HUES64 (cell line): ENCODE results near the gene KDM2A.
A peak's percentile ranks its signal among the peaks of the same experiment; 100 is the strongest.

Experiments
- H3K27ac ChIP-seq: 2 replicates; pipeline ENCODE4 v1.7.0; 2013; ENCODE audit warnings: low read depth, low read length, inconsistent platforms
- H3K27me3 ChIP-seq: 2 replicates; pipeline ENCODE4 v1.6.1; 2013; ENCODE audit warnings: mild to moderate bottlenecking, low read length; ENCODE audit not compliant: insufficient read depth
- H3K36me3 ChIP-seq: 2 replicates; pipeline ENCODE4 v1.6.1; 2013; ENCODE audit warnings: mild to moderate bottlenecking, low read length; ENCODE audit not compliant: insufficient read depth
- H3K4me1 ChIP-seq: 2 replicates; pipeline ENCODE4 v1.6.1; 2013; ENCODE audit warnings: mild to moderate bottlenecking, low read length, moderate library complexity; ENCODE audit not compliant: insufficient read depth
- H3K4me3 ChIP-seq: 2 replicates; pipeline ENCODE4 v1.5.1; 2013; ENCODE audit warnings: mild to moderate bottlenecking, low read length, moderate library complexity
- H3K9ac ChIP-seq: 2 replicates; pipeline ENCODE4 v1.6.1; 2013; ENCODE audit warnings: mild to moderate bottlenecking, low read depth, low read length
- H3K9me3 ChIP-seq: 2 replicates; pipeline ENCODE4 v1.6.1; 2013; ENCODE audit warnings: low read depth, low read length; ENCODE audit not compliant: insufficient read depth
- WGBS: fragments of 150-250, 120-280 bp; methylation state at CpG from one replicate; pipeline ENCODE4 v1.1.7; 2013; ENCODE audit warnings: missing lambda C conversion rate; 5-methylcytosine and 5-hydroxymethylcytosine counted together

Gene KDM2A

GRCh38 chr11:67269401-67270255 lies 150.6 kb downstream of the KDM2A start:
- H3K9me3 ChIP-seq = no peaks in the 10 kb centered on the region
- peak overlapping the region; percentile 76 for H3K27ac ChIP-seq
- H3K27me3 ChIP-seq = peaks cover 13% of the 10 kb centered on the region
- peak overlapping the region; percentile 35; the same call in 1 of the 2 replicates for H3K9ac ChIP-seq
- H3K4me3 ChIP-seq = peak overlapping the region; percentile 2; the same call in 1 of the 2 replicates
- WGBS = 79% methylated on average over 14 of the region's 15 CpGs
- H3K4me1 ChIP-seq = peaks cover 24% of the 10 kb centered on the region
- peaks cover 17% of the 10 kb centered on the region for H3K36me3 ChIP-seq

DNA sequence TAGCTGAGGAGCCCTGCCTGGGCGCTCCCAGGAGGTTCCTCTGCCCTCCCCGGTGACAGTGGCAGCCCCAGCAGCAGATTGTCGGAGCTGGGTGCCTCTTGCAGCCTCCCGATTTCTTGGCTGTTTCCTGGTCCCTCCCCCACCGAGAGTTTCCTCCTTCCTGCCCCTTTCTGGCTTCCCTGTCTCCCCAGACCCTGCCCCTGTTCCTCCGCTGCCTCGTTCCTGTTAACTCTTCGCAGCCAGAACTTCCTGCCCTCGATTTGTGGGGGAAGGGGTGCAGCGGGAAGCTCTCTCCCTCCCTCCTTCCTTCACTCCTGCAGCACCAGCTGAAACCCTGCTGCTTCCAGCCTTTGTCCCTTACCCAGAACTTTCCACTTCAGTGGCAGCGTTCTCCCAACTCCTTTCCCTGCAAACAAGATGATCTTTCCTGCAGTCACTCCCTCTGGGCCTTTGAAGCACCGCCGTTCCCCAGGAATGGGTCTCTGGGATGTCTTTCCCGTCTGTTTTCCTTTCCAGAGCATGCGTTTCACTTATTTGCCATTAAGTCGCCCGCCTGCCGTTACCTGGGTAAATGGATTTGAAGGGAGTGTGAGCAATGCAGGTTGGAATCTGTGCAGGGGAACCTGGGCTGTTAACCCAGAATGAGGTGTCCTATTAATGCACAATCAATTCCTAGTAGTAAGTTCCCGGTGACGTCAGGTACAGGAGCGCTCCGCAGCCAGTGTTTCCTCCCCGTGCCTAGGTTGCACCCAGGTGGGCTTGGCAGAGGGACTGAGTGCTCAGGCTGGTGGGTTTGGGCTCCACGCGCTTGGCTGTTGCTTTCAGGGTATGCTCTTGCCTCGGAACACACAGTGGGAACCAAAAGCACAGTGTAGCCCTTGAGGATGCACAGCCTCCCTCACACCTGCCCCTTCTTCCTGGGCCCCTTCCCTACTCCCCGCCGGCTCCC lies 151.5 kb downstream of the KDM2A start:
- peaks cover 5% of the 10 kb centered on the region for H3K27me3 ChIP-seq
- WGBS = 29% methylated on average over 28 of the region's 28 CpGs
- H3K4me3 ChIP-seq = peak overlapping the region; percentile 2
- peak overlapping the region; percentile 35; the same call in 1 of the 2 replicates for H3K9ac ChIP-seq
- H3K27ac ChIP-seq = peak overlapping the region; percentile 76
- no peaks in the 10 kb centered on the region for H3K9me3 ChIP-seq
- H3K36me3 ChIP-seq = peaks cover 17% of the 10 kb centered on the region
- peaks cover 24% of the 10 kb centered on the region for H3K4me1 ChIP-seq

DNA sequence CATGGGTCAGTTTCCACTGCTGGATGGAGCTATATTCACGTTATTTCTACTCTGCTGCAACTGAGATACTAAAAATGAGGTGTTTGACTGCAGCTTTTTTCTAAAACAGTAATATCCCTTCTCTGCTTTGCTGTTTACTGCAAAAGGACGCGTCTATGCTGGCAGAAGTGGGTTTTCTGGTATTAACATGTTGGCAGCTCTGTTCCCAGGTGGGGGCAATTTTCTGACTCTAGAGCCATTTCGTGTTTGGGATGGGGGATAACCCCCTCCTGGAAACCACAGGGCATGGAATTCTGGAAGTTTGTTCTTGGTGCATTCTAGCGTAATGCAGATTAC lies 152.1 kb downstream of the KDM2A start:
- Histone ChIP-seq H3K4me1 (peaks cover 24% of the 10 kb centered on the region), H3K27me3 (no peaks in the 10 kb centered on the region), H3K36me3 (peaks cover 17% of the 10 kb centered on the region), H3K9ac (0 out of 2 replicates have a peak overlapping the region, but pooled peaks have one; percentile 23), H3K9me3 (no peaks in the 10 kb centered on the region), H3K27ac (no peak overlapping the region), H3K4me3 (no peak overlapping the region)
- WGBS = 80% methylated on average over 5 of the region's 5 CpGs

DNA sequence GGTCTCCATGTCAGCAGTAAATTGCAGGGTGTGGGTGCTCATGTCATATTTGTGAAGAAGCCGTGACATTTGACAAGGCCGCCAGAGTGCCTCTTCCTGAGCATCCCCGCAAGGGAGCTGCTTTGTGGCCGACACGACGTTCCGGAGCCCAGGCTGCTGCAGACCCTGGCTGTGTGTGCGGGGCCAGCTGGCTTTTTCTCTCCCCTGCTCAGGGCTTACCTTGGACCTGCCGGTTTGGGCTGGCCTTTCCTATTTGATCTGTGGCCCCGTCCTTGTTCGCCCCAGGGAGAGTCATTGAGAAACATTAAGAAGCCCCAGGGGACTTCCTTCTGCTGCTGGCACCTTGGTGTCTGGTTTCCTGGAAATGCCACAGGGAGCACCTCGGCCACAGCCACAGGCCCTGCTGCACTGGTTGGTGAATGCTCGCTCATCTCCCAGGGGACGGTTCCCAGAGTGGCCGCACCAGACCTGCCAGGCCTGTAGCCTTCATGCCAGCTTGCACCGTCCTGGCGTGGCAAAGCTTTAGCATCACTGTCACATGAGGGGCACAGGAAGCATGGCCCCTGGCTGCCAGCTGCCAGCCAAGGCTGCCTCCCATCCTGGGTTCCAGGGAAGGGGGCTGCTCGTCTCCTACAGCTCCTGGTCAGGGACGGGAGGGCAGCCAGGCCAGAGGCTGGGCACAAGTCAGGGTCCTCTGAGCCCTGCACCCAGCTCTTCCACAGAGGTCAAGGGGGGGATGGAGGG lies 152.7 kb downstream of the KDM2A start:
- Histone ChIP-seq H3K27me3 (no peaks in the 10 kb centered on the region), H3K36me3 (peaks cover 17% of the 10 kb centered on the region), H3K27ac (no peak overlapping the region), H3K9ac (no peak overlapping the region), H3K9me3 (no peaks in the 10 kb centered on the region), H3K4me3 (no peak overlapping the region), H3K4me1 (peaks cover 29% of the 10 kb centered on the region)
- 73% methylated on average over 19 of the region's 19 CpGs for WGBS

DNA sequence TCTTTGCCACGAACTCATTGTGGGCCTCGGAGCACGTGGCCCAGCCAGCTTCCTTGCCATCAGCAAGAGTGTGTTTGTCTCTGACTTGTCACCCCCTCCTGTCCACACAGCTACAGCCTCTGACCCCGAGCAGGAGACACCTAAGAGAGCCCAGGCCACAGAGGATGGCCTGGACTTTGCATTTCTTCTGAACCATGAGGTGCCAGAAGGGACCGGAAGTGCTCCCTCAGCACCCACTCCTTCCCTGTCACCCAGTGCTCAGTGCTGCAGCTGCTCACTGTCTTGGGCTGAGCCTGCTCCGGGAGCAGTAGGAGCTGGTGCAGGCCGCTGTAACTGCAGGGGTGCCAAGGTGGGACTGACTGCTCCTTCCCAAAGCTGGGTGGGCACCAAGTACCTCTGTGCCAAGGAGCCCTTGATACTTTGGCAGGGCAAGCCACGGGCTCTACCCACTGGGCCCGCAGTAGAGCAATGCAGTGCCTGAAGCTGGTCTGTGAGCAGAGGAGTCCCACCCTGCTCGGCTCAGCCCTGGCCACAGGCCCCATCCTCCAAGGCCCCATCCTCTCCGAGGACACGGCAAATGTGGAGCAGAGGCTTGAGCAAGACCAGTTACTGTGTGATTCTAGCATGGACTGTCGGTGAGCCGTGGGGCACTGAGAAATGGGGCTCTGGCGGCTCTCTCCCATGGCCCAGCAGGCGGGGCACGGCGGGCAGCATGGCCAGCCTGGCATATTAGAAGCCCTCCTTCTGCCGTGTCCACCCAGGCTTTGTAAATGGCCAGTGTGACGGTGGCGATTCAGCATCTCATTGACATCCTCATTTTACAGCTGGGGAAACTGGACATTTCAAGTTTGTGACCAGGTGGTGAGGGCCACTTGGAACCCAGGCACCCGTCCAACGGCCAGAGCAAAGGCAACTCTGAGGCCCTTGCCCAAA lies 153.5 kb downstream of the KDM2A start:
- H3K4me1 ChIP-seq = peaks cover 36% of the 10 kb centered on the region
- WGBS = 96% methylated on average over 23 of the region's 23 CpGs
- no peak overlapping the region for H3K4me3 ChIP-seq

GRCh38 chr11:67273260-67273990 lies 154.4 kb downstream of the KDM2A start:
- H3K9ac ChIP-seq = no peak overlapping the region
- H3K27me3 ChIP-seq = no peaks in the 10 kb centered on the region
- peaks cover 36% of the 10 kb centered on the region for H3K4me1 ChIP-seq
- H3K27ac ChIP-seq = no peak overlapping the region
- H3K36me3 ChIP-seq = peaks cover 10% of the 10 kb centered on the region
- no peaks in the 10 kb centered on the region for H3K9me3 ChIP-seq
- H3K4me3 ChIP-seq = no peak overlapping the region
- 88% methylated on average over 14 of the region's 14 CpGs for WGBS

More for the DNA sequence above, 153.5 kb downstream of the KDM2A start:
- no peak overlapping the region for H3K9ac ChIP-seq
- no peaks in the 10 kb centered on the region for H3K27me3 ChIP-seq
- H3K9me3 ChIP-seq = no peaks in the 10 kb centered on the region
- H3K27ac ChIP-seq = no peak overlapping the region
- H3K36me3 ChIP-seq = peaks cover 17% of the 10 kb centered on the region

DNA sequence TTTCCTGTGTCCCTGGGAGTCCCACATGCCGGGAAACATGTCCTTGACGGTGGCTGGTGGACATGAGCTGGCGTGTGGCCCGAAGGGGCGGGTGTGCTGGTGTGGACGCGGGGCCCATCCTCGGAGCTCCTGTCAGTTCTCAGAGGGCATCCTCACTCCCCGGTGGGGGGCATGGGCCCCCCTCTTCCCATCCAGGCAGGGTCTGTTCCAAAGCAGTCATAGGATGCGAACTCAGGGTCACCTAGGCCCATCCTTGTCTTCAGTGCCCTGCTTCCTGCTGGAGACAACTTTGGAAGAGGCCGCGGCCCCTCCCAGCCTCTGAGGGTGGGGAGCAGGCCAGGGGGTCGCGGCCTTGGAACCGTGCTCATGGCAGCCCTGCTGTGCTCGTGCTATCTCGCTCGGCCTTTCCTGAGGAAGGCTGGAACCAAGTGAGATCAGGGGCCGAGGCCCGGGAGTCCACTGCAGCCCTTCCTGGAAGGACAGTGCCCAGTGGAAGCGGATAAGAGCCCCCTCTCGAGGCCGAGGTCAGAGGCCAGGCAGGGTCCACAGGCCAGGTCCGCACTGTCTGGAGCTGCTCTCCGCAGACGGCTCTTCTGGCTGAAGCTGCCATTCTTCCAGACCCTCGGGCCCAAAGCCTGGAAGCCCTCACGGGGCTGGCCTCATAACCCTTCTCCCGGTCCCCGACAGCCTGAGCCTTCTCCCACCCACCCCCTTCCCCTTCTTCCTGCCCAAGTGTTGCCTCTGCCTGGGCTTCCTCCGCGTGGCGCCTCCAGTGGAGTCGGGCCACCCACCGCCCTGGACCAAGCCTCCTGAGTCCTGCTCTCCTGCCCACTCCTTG lies 155.9 kb downstream of the KDM2A start:
- H3K36me3 ChIP-seq = peaks cover 14% of the 10 kb centered on the region
- 94% methylated on average over 35 of the region's 35 CpGs for WGBS
- no peak overlapping the region for H3K27ac ChIP-seq
- H3K27me3 ChIP-seq = no peaks in the 10 kb centered on the region
- H3K4me1 ChIP-seq = peaks cover 27% of the 10 kb centered on the region
- no peak overlapping the region for H3K4me3 ChIP-seq
- no peak overlapping the region for H3K9ac ChIP-seq
- H3K9me3 ChIP-seq = no peaks in the 10 kb centered on the region

DNA sequence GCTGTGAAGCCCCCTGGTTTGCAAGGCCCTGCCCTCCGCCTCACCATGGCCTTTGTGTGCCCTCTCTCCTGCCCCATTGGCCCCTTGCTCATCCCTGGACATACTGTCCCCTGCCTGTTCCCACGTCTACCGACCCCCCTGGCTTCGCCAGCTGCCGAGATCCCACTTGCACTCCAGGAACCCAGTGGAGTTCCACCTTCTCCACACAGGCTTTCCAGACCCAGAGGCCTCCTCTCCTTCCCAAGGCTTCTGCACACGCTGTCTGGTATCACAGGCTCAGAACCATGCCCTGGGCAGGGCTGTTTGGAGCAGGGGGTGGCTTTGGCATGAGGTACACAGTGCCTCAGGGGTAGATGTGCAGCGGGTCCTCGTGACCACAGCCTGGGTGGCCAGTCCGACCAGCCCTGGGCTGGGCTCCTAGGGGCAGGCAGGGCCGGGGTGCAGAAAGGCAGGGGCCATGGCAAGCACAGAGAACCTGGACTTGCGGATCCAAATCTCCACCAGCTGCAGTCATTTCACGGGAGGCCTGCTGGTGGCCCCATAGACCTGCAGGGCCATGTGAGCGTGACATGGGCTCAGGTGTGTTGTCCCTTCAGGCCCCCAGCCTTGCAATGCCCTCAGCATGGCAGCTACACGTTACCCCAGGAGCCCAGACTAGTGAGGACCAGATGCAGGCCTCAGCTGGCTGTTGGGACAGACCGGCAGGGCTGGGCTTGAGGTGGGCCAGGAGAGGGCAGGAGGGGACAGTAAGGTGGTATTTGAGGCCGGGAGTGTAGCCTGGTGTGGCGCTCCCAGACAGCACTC lies 156.7 kb downstream of the KDM2A start:
- no peak overlapping the region for H3K4me3 ChIP-seq
- H3K36me3 ChIP-seq = peaks cover 22% of the 10 kb centered on the region
- peaks cover 20% of the 10 kb centered on the region for H3K4me1 ChIP-seq
- H3K27me3 ChIP-seq = no peaks in the 10 kb centered on the region
- H3K9ac ChIP-seq = no peak overlapping the region
- WGBS = 94% methylated on average over 17 of the region's 17 CpGs
- 0 out of 2 replicates have a peak overlapping the region, but pooled peaks have one; percentile 46 for H3K27ac ChIP-seq
- no peaks in the 10 kb centered on the region for H3K9me3 ChIP-seq
